MM.1S (cell line): ENCODE measurements around the gene ITGA3.

ENCODE experiments used
- DNase-seq: peaks from one replicate; pipeline ENCODE4 v3.0.0-alpha.2; 2015
- H2AFZ ChIP-seq: fragments of 300-600 bp; sonication (generic); 2 replicates; pipeline ENCODE4 v1.6.0; 2016; ENCODE audit warnings: antibody characterized with exemption, low read length
- H3F3A ChIP-seq: fragments of 300-600 bp; sonication (generic); 2 replicates; pipeline ENCODE4 v1.6.1; 2016; ENCODE audit warnings: mild to moderate bottlenecking, antibody characterized with exemption, low read length, moderate library complexity, mixed read lengths; ENCODE audit not compliant: insufficient read depth
- H3K27ac ChIP-seq: fragments of 300-600 bp; sonication (generic); 2 replicates; pipeline ENCODE4 v1.5.1; 2016; ENCODE audit warnings: mild to moderate bottlenecking, low read length
- H3K27me3 ChIP-seq: fragments of 300-600 bp; sonication (generic); replicated peaks from 2 replicates; pipeline ENCODE4 v1.6.0; 2016; ENCODE audit warnings: low read length; ENCODE audit not compliant: insufficient read depth
- H3K36me3 ChIP-seq: fragments of 300-600 bp; sonication (generic); replicated peaks from 2 replicates; pipeline ENCODE4 v1.6.1; 2016; ENCODE audit warnings: mild to moderate bottlenecking, low read length, mixed read lengths; ENCODE audit not compliant: insufficient read depth
- H3K4me1 ChIP-seq: fragments of 300-600 bp; sonication (generic); 2 replicates; pipeline ENCODE4 v1.6.1; 2016; ENCODE audit warnings: low read length, mixed read lengths
- H3K4me2 ChIP-seq: fragments of 300-600 bp; sonication (generic); 2 replicates; pipeline ENCODE4 v1.6.0; 2016; ENCODE audit warnings: low read depth, low read length
- H3K4me3 ChIP-seq: fragments of 300-600 bp; sonication (generic); 2 replicates; pipeline ENCODE4 v1.5.1; 2016; ENCODE audit warnings: low read length, mixed read lengths
- H3K79me2 ChIP-seq: fragments of 300-600 bp; sonication (generic); 2 replicates; pipeline ENCODE4 v1.6.1; 2016; ENCODE audit warnings: mixed run types, low read length, mixed read lengths
- H3K9ac ChIP-seq: fragments of 300-600 bp; sonication (generic); 2 replicates; pipeline ENCODE4 v1.6.1; 2016; ENCODE audit warnings: low read length, mixed read lengths
- H3K9me2 ChIP-seq: fragments of 300-600 bp; sonication (generic); replicated peaks from 2 replicates; pipeline ENCODE4 v1.6.1; 2016; ENCODE audit warnings: mild to moderate bottlenecking, low read length, mixed read lengths; ENCODE audit not compliant: insufficient read depth
- H3K9me3 ChIP-seq: fragments of 300-600 bp; sonication (generic); replicated peaks from 2 replicates; pipeline ENCODE4 v1.6.1; 2016; ENCODE audit warnings: mild to moderate bottlenecking, low read length, mixed read lengths; ENCODE audit not compliant: insufficient read depth
- H4K20me1 ChIP-seq: fragments of 300-600 bp; sonication (generic); 2 replicates; pipeline ENCODE4 v1.6.1; 2016; ENCODE audit warnings: mild to moderate bottlenecking, low read length, moderate library complexity, mixed read lengths; ENCODE audit not compliant: insufficient read depth
- CTCF ChIP-seq: fragments of 300-600 bp; sonication (generic); IDR thresholded peaks from 2 replicates; pipeline ENCODE4 v1.5.1; 2016; ENCODE audit warnings: antibody characterized with exemption, low read length, mixed read lengths
- EZH2 ChIP-seq: fragments of 300-600 bp; sonication (generic); optimal IDR thresholded peaks from 2 replicates; pipeline ENCODE3; 2017; ENCODE audit warnings: low read depth, mild to moderate bottlenecking, antibody characterized with exemption, low read length, mixed read lengths
- EZH2phosphoT487 ChIP-seq: fragments of 300-600 bp; sonication (generic); IDR thresholded peaks from 2 replicates; pipeline ENCODE4 v1.6.1; 2018; ENCODE audit warnings: antibody characterized with exemption, low read length

Gene ITGA3

GRCh38 chr17:50034498-50035364 is 21.2 kb upstream of the ITGA3 start:
- H3K9ac ChIP-seq, result no peak overlapping the region
- no peaks in the 10 kb centered on the region for H3K36me3 ChIP-seq
- H3K9me2 ChIP-seq, result no peaks in the 10 kb centered on the region
- DNase-seq, result no peak
- no peaks in the 10 kb centered on the region for H3K9me3 ChIP-seq
- no peak overlapping the region for H3K27ac ChIP-seq
- H3F3A ChIP-seq, result no peaks in the 10 kb centered on the region
- H3K4me3 ChIP-seq, result no peak overlapping the region
- no peaks in the 10 kb centered on the region for H3K27me3 ChIP-seq
- no peaks in the 10 kb centered on the region for H3K4me1 ChIP-seq
- no peaks in the 10 kb centered on the region for H4K20me1 ChIP-seq
- H3K79me2 ChIP-seq, result no peaks in the 10 kb centered on the region
- H2AFZ ChIP-seq, result no peak overlapping the region
- no peak for TF ChIP-seq CTCF
- no peak for TF ChIP-seq EZH2
- TF ChIP-seq EZH2phosphoT487, result no peak
- no peak overlapping the region for H3K4me2 ChIP-seq

GRCh38 chr17:50035421-50035879 is 20.5 kb upstream of the ITGA3 start:
- no peak overlapping the region for H3K9ac ChIP-seq
- H4K20me1 ChIP-seq, result no peaks in the 10 kb centered on the region
- no peaks in the 10 kb centered on the region for H3K9me2 ChIP-seq
- TF ChIP-seq EZH2phosphoT487 (no peak), CTCF (no peak), EZH2 (no peak)
- H3K4me1 ChIP-seq, result no peaks in the 10 kb centered on the region
- no peaks in the 10 kb centered on the region for H3K9me3 ChIP-seq
- H3K27ac ChIP-seq, result no peak overlapping the region
- no peak overlapping the region for H2AFZ ChIP-seq
- H3F3A ChIP-seq, result no peaks in the 10 kb centered on the region
- no peaks in the 10 kb centered on the region for H3K27me3 ChIP-seq
- DNase-seq, result no peak
- no peak overlapping the region for H3K4me2 ChIP-seq
- H3K4me3 ChIP-seq, result no peak overlapping the region
- no peaks in the 10 kb centered on the region for H3K36me3 ChIP-seq
- no peaks in the 10 kb centered on the region for H3K79me2 ChIP-seq

- TF ChIP-seq EZH2phosphoT487, result no peak
- no peak for TF ChIP-seq EZH2
- no peak for TF ChIP-seq CTCF
- Histone ChIP-seq H2AFZ (no peak overlapping the region), H3K4me3 (no peak overlapping the region), H3K4me2 (no peak overlapping the region), H3K9ac (no peak overlapping the region), H3K27me3 (no peaks in the 10 kb centered on the region), H3K79me2 (no peaks in the 10 kb centered on the region), H3K9me3 (no peaks in the 10 kb centered on the region), H4K20me1 (no peaks in the 10 kb centered on the region), H3K27ac (no peak overlapping the region), H3K4me1 (no peaks in the 10 kb centered on the region), H3K9me2 (no peaks in the 10 kb centered on the region), H3K36me3 (no peaks in the 10 kb centered on the region), H3F3A (no peaks in the 10 kb centered on the region)
- DNase-seq, result no peak
Measured at GRCh38 chr17:50035945-50036344, 20.0 kb upstream of the ITGA3 start.
